Measurements from ENCODE around the gene B3GNT9.

Gene B3GNT9

DNA sequence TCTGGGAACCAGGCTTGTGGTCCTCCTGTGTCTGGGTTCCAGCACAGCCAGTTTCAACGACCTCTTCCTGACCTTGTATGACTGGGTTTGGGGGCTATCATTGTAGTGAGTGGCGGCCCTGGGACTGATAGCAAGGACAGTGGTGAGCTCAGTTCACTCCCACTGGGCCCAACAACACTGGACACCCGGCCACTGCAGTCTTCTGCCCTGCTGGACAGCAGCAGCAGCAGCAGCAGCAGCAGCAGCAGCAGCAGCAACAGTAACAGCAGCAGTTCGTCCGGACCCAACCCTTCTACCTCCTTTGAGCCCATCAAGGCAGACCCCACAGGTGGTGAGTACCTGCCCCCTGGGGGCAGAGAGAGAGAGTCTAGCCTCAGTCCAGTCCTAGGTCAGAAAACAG, 44.9 kb upstream of the B3GNT9 start:
- TF ChIP-seq, protein P1, sequence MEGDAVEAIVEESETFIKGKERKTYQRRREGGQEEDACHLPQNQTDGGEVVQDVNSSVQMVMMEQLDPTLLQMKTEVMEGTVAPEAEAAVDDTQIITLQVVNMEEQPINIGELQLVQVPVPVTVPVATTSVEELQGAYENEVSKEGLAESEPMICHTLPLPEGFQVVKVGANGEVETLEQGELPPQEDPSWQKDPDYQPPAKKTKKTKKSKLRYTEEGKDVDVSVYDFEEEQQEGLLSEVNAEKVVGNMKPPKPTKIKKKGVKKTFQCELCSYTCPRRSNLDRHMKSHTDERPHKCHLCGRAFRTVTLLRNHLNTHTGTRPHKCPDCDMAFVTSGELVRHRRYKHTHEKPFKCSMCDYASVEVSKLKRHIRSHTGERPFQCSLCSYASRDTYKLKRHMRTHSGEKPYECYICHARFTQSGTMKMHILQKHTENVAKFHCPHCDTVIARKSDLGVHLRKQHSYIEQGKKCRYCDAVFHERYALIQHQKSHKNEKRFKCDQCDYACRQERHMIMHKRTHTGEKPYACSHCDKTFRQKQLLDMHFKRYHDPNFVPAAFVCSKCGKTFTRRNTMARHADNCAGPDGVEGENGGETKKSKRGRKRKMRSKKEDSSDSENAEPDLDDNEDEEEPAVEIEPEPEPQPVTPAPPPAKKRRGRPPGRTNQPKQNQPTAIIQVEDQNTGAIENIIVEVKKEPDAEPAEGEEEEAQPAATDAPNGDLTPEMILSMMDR (IDR thresholded peaks at IDR 0.05; ENCODE audit: extremely low read depth, missing control alignments), result no peak
- DNase-seq (ENCODE audit: low spot score), result no peak

DNA sequence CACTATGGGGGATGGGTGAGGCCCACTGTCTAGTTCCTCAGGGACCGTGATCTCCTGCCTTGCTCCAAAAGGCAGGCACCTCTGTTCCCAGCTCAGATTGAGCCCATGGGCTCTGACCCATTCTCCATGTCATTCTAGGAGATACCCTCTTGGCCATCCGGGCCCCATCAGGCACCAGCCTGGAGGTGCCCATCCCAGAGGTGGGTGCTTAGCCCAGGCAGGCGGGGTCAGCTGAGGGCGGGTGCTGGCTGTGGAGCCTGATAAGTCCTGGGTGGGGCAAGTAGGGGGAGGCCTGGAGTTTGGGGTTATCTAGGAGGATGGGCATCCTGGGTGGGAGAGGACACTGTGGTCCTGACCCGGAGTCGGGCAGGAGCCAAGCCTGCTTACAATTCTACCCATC, 43.5 kb upstream of the B3GNT9 start:
- TF ChIP-seq, protein P1 (IDR thresholded peaks at IDR 0.05; ENCODE audit: extremely low read depth, missing control alignments), result no peak
- no peak for DNase-seq (ENCODE audit: low spot score)

- DNase-seq (ENCODE audit: low spot score), result no peak
Observed at GRCh38 chr16:67193536-67193935, 42.7 kb upstream of the B3GNT9 start.

DNA sequence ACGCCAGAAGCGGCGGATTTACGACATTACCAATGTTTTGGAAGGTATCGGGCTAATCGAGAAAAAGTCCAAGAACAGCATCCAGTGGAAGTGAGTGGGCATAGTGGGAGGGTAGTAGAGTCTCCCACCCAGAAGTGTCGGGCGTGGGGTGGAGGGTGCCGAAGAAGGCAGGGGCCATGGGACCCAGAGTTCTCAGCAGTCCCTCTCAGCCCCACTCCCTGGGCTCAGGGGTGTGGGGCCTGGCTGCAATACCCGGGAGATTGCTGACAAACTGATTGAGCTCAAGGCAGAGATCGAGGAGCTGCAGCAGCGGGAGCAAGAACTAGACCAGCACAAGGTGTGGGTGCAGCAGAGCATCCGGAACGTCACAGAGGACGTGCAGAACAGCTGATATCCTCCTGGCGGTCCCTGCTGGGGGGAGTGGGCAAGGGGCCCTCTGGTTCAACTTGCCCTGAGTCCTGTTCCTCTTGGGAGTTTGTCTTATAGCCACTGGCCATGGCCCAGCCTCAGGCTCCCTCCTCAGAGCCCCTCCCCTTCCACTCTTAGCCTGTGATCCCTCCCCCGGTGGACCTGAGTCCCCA, 42.1 kb upstream of the B3GNT9 start:
- no peak for DNase-seq (ENCODE audit: low spot score)
- TF ChIP-seq, protein P1 (IDR thresholded peaks at IDR 0.05; ENCODE audit: extremely low read depth, missing control alignments), result no peak

More at GRCh38 chr16:67193536-67193935, 42.7 kb upstream of the B3GNT9 start:
- TF ChIP-seq, protein P1 (IDR thresholded peaks at IDR 0.05; ENCODE audit: extremely low read depth, missing control alignments), result no peak

DNA sequence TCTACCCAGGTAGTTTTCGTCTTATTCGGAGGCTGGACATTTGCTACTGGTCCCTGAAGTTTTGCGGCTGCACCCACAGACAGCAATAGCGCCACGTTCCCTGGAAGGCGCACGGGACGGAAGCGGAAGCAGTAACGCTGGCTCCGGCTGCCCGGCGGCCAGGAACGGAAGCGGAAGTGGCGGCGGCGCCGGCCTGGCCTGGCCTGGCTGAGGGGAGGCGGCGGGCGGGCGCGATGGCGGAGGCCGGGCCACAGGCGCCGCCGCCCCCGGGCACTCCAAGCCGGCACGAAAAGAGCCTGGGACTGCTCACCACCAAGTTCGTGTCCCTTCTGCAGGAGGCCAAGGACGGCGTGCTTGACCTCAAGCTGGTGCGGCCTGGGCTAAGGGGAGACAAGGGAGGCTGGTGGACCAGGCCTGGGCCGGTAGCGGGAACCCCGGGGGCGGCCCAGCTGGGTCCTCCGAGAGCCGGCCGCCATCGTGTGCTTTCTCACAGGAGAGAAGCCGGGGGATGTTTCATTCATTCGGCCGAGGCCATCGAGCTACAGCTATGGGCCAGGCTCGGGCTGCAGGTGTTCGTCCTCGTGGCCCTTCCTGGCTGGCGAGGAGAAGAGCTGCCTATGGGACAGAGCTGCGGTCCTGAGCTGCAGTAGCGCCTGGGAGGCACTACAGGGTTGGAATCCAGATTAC, 41.3 kb upstream of the B3GNT9 start, which contains the start of gene E2F4:
Gene E2F4 (plus strand): TSS at position 161 of the 687 bp plus-strand sequence. CDS start 73 bp downstream, at position 234.
- peak; percentile 98 for DNase-seq (ENCODE audit: low spot score)
- TF ChIP-seq, protein P1 (IDR thresholded peaks at IDR 0.05; ENCODE audit: extremely low read depth, missing control alignments), result no peak

DNA sequence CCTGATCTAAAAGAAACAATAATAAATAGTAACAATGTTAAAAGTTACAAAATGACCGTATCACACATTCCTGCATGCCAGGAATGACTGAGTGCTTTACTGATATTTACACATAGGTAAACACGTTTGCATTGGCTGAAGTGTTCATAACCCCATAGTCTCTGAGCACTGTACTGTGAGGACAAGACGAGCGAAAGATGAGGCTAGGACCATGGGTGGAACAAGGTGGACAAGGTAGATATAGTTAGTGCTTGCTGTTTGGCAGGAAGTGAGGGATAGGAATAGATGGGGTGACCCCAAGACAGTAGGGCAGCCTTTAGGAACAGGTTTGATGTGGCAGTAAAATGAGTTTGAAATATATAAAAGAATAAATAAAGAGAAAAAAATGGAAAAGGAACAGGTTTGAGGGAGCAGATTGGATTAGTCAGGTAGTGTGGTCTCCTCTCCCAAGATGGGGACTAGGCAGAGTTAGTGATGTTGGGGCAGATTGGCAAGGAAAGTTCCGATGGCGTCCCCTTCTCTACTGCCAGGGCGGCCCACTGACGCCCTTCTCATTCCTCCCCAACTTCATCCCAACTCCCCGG, 40.7 kb upstream of the B3GNT9 start:
- DNase-seq (ENCODE audit: low spot score), result no peak
- TF ChIP-seq, protein P1 (IDR thresholded peaks at IDR 0.05; ENCODE audit: extremely low read depth, missing control alignments), result no peak
